WTC11 (cell line): Measurements from ENCODE around the gene CASQ2.

Experiments
- CREB1 ChIP-seq: sonication (generic); formaldehyde crosslinking; IDR thresholded peaks from 2 replicates; pipeline ENCODE4 v1.8.0; 2023; ENCODE audit warnings: mild to moderate bottlenecking, missing genetic modification reagents
- JUN ChIP-seq: sonication (generic); formaldehyde crosslinking; IDR thresholded peaks from 2 replicates; pipeline ENCODE4 v1.8.0; 2023; ENCODE audit warnings: mild to moderate bottlenecking, missing genetic modification reagents
- USF2 ChIP-seq: sonication (generic); formaldehyde crosslinking; IDR thresholded peaks from 2 replicates; pipeline ENCODE4 v1.8.1; 2023; ENCODE audit warnings: mild to moderate bottlenecking, missing genetic modification reagents, moderate library complexity

DNA sequence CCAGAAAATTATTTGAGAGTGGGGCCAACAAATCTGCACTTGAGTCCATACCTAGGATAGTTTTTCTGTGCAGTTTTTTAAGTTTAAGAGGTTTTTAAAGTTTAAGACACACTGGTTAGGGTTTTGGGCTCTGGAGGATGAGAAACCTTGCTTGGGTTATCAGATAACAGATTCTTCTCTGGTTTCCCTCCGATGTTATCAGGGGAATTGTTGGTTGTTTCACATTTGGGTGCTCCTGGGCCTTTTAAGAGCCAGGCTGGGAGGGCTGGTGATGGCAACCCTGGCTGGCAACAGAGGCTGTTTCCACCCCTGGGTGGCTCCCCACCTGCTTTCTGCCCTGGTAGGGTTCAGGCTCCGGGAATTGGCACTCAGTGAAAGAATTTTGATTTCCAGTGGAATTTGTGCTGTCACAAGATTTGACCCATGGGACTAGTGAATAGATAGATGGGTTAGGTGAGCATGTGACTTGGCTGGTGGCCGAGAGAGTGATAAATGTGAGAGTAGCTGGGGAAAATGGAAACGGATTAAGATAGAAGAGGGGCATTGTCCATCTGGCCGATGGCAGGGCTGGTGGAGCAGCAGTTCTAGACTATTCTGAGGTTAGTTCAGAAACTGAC lies 111.9 kb downstream of the CASQ2 start:
- TF ChIP-seq USF2 (no peak), JUN (CRISPR knock-in tag) (no peak), CREB1 (no peak)
